DMS53 treated with DMSO at 0.1 percent for 48 hours (cell line): Measurements from ENCODE around the gene LAPTM5.

Experiments
- DNase-seq: peaks from one replicate; lab custom pipeline; 2025; ENCODE audit not compliant: unreplicated experiment; lab: John Stamatoyannopoulos, UW

The LAPTM5 gene

DNA sequence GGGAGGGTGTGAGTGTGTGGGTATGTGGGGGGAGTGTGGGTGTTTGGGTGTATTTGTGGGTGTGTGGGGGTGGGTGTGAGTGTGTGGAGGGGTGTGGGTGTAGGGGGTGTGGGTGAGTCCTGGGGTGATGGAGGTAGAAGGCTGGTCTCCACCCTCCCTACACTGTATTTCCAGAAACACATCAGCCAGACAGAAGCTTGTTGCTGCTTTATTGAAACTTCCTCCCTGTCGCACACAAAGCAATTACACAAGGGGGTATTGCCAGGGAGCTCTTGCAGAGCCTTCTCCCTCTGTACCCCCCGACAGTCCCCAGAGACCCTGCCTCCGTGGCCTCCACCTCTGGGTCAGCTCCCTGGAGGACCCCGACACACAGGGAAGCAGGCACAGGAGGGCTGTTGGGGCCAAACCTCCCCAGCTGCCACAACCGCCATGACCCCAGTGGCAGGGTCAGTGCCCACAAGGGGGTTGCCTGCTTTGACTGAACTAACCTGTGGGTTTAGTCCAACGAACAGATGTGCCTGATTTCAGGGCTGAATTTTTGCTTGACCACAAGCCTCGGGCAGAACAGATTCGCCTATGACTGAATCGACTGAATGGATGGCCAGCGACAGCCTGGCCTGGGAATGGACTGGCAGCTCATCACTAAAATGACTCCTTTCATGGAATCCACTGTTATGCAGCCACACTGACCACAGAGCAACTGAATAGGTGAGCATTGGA, 25.1 kb downstream of the LAPTM5 start:
- DNase-seq, result no peak

DNA sequence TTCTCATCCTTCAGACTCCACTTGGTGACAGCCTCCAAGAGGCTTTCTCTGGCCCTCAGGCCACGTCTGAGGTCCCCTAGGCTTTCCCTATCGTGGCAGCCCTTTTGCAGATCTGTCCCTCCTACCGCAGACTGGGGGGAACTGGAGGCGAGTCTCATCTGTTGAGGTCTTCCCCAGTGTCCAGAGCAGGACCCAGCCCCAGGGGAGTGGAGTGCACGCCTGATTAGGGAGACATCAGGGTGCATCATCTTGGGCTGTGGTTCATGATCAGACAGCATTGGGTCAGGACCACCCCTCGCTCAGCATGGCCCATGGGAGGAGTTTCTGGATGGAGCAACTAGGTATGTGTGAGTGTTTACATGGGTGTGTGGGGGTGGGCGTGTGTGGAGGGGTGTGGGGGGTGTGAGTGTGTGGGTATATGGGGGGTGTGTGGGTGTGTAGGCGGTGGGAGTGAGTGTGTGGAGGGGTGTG, 25.7 kb downstream of the LAPTM5 start:
- DNase-seq, result no peak

DNA sequence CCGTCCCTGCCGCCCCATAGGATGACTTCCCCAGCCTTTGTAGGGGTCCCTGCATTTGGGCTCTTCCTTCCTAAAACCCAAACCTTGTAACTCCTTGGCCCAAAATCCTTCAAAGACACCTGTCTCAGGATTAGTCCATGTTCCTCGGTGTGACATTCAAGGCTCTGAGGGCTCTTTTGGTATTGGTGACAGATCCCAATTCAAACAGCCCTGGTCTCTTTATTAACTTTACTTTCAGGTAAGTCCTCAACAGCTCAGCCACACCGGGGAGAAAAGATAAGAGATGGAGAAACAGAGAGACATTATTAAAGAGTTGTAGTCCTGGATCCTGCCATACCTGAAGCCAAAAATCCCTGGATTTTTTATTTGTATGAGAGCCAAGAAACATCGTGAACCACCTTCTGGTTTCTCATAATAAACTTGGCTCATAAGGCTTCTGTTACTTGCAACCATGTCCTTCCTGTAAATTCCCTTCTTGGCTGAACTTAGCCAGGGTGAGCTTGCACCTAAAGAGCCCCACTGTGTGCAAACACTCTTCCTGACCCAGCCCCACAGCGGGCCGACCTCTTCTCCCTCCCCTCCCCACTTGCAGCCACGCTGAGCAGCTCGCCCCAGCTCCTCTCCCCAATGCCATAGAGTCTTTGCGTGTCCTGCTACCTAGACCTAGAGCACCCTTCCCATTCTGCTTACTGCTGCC, 26.3 kb downstream of the LAPTM5 start:
- DNase-seq, result no peak

DNA sequence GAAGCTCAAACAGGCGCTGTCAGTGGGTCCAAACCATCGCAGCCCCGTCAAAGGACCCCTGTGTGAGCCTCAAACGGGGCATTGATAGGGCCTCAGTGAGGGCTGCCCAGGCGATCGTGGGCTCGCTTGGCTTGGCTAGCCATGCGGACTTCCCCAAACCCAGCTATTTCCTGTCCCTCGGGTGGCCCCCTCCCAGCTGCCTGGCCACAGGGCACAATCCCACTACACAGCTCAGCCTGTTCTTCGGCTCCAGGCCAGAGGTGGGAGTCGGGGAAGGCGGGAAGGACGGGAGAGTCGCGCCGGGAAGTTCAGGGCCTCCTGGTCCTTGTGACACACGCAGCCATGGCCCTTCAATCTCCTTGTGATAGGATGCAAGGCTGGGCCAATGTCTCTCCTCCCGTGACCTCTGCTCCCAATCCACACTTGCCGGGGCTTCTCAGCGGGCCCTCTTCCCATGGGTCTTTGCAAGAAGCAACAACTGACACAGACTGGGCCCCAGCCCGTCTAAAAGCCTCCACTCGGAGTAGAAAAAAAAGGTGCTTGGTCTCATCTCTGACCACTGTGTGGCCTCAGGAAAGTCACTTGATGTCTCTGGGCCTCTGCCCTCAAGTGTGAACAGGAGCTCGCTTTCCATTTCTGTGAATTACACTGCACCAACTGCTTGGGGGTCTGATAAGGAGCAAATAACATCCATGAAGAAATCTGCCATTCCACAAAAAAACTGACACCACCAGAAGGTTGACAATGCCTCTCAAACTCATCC, 27.0 kb downstream of the LAPTM5 start:
- DNase-seq, result no peak

DNA sequence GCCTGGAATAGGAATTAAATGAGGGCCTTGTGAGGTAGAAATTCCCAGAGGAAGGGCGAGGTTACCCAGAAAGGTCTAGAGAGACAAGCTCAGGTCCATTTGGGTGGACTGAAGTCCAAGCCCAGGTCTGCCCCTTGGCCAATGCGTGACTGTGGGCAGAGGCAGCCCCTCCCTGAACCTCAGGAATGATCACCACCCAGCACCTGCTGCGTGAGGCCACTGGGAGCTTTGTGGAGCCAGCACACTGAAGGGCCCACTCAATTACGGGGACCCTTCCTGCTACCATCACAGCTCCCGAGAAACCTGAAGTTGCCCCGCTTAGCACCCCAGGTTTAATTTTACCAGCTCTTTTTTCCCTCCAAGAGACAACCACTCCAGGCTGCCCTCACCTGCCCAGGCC, 27.7 kb downstream of the LAPTM5 start:
- DNase-seq, result no peak

DNA sequence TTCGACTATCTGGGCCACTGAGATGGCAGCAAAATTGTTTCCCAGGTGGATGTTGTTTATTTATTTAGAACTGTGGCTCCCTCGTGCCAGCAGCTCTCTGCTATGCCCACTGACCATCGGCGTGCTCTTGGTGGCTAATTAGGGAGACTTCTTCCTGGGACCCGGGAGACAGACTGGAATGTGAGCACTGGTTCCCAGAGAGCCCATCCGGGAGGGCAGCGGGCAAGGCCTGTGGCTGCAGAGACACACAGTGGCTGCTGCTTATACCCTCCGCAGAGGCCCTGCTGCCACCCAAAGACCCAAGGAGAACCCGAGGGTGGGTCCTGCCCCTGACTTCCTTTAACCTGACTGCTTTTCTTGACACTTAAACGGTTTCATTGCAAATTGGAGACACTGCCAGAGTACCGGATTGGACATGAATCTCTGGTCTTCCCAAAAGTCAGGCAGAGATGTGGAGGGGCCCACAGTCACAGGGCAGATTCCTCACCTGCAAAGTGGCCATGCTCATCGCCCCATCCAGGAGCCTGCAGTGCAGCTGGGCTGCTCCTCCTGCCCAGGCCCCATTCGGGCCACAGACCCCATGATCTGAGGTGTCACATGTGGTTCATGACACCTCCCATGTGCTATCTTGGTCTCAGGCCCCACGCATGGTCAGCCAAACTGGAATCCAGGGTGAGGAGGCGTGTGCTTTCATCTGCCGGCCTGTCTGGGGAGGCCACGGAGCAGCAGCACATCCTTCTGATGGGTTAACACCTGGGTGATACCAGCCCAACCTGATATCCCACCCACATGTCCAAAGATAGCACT, 28.5 kb downstream of the LAPTM5 start:
- DNase-seq, result no peak

DNA sequence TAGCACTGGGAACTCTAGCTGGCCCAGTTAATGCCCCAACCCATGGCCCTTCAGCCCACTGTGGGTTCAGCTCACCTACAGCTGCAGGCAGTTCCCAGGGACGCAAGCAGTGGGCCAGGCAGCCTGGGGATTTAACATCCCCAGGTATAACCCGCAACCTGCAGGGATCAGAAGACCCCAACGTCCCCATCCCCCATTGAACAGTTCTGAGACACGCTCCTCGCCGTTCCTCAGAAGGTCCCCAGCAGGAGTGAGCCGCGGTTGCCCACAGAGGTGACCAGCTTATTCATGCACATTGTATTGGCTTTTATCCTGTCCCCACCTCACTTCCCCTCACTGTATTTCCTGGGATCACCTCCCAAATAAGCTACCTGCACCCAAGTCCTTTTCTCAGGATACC, 29.2 kb downstream of the LAPTM5 start:
- no peak for DNase-seq

DNA sequence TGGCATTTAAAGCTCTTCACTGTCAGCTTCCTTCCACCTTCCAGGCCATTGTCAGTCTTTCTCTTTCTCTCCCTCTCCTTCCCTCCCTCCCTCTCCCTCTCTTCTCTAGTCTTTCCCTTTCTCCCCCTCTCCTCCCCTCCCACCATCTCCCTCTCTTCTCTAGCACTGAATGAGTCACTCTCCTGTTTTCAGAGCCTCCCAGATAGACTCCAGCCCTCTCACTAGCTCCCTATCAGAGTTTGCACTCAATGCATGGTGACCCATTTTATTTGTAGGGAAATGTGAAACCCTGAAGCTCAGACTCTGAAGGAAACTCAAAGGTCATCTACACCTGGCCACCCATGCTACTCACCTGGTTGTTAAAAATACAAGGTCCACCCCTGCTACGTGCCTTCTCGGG, 29.8 kb downstream of the LAPTM5 start:
- no peak for DNase-seq

DNA sequence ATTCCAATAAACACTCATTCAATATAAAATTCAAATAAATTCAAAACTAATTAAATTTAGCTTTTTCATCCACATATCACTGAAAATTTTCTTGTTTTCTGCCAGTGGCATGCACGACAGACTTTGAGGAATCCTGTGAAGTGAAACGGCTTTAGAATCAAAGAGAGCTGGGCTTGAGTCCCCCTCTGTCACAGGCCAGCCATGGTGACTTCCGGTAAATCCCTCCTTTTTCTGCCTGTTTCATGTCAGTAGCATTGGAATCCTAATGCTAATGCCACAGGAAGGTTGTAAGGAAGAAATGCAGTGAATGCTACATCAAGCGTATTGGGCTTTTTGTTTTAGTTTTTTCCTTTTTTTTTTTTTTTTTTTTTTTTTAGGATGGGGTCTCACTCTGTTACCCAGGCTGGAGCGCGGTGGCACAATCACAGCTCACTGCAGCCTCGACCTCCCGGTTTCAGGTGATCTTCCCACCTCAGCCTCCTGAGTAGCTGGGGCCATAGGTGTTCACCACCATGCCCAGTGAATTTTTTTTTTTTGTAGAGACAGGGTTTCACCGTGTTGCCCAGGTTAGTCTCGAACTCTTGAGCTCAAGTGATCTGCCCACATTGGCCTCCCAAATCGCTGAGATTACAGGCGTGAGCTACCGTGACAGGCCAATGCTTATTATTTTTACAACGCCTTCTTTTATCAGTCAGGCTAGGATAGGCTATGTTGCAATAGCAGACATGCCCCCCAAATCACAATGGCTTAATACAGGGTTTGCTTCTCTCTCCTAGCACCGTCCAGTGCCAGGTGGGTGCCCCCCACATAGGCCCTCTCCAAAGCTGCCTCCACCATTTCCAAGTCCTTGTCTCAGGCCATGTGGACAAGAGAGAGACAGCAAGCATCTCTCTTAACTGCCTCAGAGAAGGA, 30.5 kb downstream of the LAPTM5 start:
- DNase-seq, result no peak

DNA sequence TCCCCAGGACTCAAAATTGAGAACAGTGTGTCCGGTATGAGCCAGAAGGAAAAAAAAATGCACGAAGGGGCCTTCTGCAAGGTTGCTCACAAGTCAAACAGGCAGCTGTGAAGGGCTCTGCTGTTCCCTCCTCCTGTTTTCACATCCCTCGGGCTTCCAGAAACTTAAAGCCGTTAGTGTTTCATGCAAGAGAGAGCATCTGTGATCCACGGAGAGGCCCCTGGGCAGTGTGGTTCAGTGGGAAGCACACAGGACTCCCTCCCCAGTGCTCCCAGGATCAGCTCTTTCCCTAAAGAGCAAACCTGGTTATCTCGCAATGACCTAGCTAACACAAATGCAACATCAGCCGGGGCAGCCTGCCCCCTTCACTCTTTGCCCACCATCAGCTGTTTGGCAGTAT, 31.3 kb downstream of the LAPTM5 start:
- DNase-seq, result no peak

DNA sequence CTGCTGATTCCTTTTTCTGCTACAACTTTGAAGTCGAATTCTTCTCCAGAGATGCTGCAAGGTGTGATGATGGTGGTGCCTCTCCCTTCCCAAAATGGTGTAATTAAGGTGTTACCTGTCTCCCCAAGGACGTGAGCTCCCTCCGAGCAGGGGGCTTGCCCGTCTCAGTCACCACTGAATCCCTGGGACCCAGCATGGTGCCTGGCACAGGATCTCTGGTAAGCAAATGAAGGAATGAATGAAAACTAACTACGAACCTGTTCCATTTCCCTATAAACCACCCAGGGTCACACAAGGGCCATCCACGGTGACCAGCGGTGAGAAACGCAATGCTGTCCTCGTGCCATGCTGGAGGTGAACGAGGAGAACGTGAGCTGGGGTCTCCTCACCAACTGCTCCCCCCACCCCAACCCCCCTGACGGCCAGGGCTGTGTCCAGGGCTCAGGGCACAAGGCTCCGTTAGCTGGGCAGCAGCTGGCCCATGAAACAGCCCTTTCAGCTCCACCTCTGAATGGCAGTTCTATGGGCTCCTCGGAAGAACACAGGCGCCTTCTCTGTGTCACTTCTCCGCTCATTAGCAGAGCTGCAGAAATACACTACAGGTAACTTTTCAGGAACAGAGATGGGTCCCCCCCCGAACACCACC, 32.0 kb downstream of the LAPTM5 start:
- DNase-seq, result no peak

DNA sequence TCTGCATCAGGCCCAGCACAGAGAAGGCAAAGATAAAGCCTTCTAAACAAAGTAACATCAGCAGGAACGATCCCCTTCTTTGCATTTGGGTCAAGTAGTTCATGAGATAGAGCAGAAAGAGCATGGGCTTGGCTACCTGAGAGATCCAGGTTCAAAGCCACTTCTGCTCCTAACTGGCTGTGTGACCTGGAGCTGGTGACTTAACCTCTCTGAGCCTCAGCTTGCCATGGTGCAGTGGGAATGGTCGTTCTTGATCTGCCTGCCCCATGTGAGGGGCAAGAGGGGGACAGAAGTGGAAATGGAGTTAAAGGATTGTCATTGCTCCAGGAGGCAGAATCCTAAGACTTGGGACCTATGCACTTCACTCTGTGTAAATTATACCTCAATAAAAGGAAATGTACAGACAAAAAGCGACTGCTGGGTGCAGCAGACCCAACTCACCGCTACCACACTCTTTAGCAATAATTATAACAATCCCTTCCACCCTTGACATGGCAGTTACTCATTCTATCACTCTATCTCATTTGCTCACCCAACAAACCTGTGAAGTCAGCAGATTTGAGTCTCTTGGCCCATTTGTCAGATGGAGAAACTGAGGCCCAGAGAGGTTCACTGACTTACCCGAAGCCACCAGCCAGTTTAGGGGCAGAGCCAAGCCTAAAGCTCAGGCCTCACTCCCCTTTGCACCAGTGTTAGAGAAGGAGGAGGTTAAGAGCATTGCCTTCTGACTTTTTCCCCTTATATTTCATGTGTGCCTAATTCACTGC, 32.7 kb downstream of the LAPTM5 start:
- DNase-seq, result no peak

DNA sequence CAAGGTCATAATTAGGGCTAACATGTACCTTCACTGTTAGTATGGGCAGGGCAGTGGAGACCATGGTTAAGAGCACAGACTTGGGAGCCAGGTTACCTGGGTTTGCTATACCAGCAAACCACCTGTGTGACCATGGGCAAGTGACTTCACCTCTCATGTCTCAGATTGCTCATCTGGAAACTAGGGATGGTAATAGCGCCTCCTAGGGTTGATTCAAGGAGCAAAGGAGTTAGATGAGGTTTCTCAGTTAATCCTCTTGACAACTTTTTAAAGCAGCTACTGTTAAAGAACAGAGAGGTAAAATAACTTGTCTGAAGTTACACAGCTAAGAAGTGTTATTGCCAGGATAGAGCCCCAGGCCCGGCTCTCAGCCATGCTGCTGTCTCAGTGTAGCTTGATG, 33.4 kb downstream of the LAPTM5 start:
- DNase-seq, result no peak

DNA sequence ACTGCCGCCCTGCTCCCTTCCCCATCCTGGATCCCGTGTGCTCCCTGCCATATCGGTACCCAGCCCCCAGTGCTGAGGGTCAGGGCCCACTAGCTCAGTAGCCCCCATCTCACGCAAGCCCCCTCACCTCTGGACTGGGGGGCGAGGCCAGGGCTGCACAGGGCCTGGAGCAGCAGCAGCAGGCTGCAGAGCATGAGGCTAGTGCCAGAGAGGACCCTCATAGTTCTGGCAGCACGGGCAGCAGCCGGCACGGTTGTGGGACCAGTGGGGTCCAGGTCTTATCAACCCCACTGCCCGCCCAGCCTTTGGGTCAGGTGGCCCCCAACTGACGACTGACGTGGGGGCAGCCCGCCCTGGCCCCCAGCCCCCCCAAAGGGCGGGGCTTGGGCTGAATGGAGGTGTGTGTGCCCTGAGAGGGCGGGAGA, 34.2 kb downstream of the LAPTM5 start, which contains the start of gene MATN1:
TSS of gene MATN1 (minus strand) at position 255 of the 425 bp plus-strand sequence. CDS start at position 221, 34 bp downstream.
- DNase-seq, result no peak

DNA sequence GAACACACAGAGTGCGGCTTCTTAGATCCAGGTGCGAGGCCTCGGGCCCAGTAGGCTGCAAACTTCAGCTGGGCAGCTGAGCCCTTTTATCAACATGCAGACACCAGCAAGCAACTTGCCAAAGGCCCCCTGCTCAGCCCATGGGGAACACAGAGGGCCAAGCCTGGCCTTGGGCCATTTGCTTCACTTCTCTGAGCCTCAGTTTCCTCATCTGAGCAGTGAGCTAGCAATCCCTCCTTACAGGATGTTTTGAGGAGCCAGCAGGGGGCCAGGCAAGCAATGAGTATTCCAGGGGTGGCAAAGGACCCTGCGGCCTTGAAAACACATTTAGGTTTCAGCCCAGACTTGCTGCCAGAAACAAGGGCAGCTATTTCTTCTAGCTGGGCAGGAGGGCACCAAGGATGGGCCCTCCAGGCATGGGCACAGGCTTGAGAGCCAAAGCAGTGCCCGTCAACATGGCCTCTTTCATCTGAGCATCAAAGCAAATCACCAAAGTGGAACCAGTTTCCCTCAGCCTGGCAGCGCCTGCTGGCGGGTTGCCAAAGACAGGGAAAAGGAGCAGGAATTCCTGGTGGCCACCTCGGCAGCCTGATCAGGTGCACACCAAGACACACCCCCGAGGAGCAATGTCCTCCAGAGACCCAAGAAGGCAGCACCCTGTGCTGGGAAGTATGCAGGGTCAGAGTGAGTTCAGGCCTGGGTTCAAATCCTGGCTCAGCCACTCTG, 35.6 kb downstream of the LAPTM5 start:
- no peak for DNase-seq

DNA sequence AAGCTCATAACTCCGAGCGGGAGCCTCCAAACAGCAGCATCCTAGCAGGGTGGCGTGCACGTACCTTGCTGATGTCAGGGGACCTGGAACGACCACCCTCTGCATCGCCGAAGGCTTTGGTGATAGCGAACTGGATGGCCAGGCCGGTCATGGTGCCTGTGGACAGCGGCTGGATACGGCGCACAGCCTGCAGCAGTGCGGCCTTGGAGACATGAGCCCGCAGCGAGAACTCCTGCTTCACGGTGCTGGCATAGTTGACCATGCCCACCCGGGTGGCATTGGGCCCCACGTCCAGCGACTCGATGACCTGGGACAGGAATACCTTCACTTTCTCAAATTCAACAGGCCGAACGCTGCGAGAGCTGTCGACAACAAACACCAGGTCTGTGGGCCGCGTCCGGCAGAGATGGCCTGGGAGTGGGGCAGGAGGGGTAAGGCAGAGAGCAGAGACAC, 36.2 kb downstream of the LAPTM5 start:
- no peak for DNase-seq

DNA sequence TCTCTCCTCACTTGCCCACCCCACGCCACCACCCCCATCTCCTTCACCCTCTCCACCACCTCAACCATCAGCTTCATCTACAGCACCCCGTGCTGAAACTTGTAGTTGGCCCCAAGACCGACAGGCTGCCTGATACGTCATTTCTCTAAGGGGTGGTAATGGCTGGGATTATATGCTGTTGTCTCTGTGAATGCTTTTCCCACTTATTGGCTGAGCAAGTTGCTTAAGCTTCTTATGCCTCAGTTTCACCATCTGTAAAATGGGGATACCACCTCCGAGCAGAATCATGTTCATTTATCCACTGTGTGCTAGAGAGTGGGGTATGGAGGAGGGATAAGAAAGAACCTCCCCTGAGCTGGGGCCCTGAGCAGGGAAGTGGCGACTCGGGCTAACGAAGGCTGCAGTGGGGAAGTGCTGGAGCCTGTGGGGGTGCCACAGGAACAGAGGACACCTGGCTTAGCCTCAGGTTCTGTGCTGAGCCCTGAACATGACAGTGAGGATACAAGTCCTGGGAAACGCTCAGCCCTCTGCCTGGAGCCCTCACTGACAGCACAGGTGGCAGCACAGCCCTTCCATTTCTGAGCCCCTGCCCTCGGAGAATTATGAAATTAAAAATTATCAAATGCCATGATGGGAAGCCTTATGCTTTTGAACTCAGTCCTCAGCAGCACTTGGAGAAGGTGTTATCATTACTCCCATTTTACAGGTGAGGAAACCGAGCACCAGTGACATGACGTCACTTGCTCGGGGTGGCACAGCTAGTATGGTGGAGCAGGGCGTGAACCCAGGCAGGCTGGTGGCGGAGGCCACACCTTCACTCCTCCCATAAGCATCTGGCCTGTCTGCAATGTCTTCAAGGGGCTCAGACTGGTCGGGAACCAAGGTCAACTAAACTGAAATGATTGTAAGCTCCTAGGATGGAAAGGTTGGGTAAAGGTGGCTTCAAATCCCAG, 37.0 kb downstream of the LAPTM5 start:
- no peak for DNase-seq
